DMS53 (cell line): ENCODE measurements around the gene CFP.
"Not testable (repeated sequence)": the region's sequence is repeated elsewhere in the genome, so short reads cannot be mapped to it uniquely, and the experiment has no call there.

ENCODE experiments used
- DNase-seq: peaks from one replicate; lab custom pipeline; 2025; lab: John Stamatoyannopoulos, UW

The CFP gene

DNA sequence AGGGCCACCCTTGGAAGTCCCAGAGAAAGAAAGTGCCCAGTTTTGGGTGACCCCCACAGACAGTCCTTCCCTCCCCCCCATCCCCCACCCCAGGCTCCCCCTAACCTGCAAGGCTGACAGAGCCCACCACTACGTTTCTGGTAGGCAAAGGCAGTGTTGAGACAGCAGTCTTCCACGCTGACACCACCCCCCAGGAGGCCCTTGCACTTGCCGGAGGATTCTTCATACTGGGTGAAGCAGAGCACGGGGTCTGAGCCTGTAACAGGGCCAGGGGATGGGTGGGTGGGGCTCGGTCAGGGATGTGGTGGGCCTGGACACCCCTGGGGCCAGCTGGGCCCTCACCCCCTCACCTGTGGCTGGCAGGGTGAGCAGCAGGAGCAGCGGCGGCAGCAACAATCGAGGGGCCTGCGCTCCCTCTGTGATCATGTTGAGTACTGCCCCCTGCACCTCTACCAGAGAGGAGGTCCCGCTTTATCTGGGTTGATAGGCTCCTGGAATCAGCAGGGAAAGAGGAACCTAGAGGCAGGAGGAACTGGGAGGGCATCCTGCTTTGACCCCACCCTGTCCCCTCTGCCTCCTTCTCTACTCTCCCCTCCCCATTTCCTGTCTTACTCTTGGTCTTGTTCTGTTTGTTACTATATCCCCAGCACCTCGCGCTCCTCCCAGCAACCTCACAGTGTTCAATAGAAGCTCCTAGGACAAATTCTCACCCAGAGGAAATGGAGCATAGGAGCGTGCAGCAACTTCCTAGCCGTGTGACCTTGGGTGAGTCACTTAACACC lies at the start of gene CFP:
Gene CFP, minus strand, starts transcription at position 512 of the 782 bp plus-strand sequence. Its CDS starts 86 bp downstream, at position 426.
- DNase-seq, result no peak

DNA sequence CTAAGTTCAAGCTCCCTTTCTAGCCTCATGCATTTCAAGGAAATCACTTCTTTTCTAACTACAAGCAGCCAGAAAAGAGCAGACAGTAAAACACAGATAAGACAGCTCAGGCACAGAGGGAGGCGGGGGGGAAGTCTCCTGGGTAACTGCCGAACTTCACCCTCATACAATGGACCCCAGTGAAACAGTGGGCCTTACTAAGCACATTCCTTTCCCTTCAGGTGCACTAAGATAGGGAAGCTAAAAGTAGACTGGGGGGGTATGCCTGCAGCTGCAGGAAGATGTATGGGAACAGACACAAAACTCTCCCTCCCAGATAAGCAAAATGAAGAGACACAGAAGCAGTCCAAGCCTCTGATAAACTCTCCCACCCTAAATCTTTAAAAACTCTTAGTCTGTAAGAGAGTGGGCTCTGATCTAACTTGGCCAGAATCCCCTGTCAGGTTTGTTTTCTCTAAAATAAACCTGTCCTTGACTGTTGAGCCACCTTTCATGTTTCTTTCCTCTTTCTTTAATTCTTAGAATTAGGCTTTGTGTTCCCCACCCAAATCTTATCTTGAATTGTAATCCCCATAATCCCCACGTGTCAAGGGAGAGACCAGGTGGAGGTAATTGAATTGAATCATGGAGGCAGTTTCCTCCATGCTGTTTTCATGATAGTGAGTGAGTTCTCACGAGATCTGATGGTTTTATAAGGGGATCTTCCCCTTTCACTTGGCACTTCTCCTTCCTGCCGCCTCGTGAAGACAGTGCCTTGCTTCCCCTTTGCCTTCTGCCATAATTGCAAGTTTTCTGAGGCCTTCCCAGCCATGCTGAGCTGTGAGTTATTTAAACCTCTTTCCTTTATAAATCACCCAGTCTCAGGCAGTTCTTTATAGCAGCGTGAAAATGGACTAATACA lies 46.5 kb upstream of the CFP start:
- DNase-seq, result not testable (repeated sequence)

DNA sequence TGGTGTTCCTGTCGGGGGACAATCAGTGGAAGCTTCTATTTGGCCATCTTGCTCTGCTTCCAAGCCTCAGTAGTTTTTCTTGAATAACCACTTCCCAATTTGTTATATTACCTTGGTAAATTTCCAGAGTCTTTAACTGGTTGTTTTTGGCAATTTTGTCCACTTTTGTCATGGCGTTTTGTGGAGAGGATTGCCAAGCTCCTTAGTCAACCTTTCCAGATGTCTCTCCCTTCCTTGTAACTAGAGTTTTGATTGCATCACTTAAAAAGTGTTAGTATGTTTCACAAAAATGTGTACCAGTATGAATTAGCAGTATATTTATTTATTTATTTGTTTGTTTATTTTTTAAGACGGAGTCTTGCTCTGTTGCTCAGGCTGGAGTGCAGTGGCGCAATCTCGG lies 45.0 kb upstream of the CFP start:
- no peak for DNase-seq

DNA sequence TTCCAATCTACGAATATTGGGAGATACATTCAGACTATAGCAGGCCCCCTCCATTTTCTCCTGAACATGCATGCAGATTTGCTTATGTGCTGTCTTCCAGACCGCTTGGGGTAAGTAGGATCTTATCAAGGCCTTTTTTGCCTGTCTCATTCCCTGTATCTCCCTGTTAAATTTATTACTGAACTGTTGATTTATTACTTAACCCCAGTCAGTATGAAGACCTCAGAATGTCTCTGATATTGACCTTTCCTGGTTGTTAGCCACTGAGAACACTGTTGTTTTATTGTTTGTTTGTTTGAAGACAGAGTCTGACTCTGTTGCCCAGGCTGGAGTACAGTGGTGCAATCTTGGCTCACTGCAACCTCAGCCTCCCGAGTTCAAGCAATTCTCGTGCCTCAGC lies 36.1 kb upstream of the CFP start:
- DNase-seq, result not testable (repeated sequence)

DNA sequence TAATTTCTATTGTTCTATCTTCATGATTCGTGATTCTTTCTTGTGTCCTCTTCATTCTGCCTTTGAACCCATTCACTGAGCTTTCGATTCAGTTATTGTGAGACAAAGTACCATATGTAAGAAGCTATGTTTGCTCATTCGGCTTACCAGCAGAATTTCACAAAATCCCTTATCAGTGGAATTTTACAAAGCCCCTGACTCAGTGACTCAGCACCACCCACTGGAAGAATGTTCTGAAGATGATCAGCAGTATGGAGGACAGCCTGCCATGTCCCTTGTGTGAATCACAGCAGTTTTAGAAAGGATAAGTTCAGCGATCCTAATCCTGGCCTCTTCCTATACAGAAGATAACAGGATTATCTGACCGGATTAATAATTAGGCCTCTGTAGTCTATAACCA lies 35.0 kb upstream of the CFP start:
- DNase-seq, result no peak

DNA sequence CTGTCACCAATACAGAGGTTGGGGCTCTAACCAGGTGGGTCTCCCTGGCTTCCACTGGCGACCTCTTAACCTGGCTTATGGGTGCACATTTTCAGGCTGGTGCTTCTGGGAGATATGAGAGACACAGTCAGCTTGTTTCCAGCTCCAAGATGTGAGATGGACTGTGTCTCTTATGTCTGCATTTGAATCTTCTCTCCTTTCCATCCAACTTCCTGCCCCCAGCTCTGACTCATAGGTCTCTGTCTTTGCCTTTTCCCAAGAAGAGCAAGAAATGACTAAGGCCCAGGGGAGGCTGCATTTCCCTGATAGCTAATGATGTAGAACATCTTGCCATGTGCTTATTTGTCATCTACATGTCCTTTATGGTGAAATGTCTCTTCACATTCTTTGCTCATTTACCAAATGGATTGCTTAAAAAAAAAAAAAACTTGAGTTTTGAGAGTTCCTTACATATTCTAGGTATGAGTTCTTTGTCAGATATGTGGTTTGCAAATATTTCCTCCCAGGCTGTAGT lies 32.5 kb upstream of the CFP start:
- DNase-seq, result peak; percentile 15

DNA sequence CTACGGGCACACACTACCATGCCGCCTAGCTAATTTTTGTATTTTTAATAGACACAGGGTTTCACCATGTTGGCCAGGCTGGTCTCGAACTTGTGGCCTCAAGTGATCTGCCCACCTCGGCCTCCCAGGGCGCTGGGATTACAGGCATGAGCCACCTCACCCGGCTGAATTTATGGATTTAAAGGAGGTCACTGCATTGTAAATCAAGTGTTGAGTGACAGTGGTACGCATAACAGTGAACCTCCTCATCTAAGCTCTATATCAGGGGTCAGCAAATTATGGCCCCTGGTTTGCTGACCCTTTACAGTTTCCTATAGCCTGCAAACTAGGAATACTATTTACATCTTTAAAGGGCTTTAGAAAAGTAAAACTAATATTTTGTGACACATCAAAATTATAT lies 31.8 kb upstream of the CFP start:
- DNase-seq, result no peak

DNA sequence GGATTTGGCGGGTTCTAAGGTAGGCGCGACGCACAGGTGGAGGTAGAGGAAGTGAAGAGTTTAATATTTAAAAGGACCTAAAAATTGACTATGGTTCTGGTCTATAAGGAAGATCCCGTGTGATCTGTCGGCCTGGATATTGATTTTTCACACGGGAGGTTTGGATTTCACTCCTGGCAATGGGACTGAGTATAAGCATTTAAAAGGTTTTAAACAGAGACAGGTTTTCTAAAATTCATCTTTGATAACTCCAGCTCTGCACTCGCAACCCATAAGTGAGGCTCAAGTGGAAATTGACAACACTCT lies 29.6 kb upstream of the CFP start:
- no peak for DNase-seq

DNA sequence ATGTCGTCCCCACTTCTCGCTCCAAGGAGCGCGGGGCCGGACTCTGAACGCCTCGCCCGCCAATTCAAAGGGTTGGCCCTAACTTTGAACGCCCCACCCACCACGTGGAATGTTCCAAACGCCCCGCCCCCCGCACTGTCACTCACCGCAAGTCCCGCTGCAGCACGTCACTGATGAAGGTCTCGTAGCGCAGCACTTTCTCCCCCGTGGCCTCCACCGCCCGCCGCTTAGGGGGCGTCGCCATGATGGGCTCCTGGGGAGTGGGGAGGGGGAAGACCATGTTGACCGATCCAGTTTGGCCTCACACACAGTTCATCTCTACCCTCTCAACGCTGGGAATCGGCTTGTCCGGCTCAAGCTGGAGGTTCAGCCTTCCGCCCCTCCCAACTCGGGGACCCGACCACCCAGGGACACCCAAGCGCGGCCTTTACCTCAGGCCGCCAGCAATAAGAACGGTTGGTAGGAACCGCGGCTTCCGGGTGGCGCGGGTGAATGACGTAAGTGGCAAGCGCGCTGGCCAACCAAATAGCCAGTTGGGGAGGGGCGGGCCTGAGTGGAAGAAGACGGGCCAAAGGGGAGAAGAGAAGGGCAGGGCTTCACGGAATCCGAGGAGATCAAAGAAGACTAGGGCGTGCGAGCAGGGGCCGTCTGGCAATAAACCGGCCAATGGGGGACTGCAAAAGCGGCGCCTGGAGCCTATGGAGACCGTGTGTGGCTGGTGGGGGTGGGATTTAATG lies 29.1 kb upstream of the CFP start, which contains the start of gene UXT:
Gene UXT, minus strand, starts transcription at position 497 of the 737 bp plus-strand sequence. Its CDS starts 253 bp downstream, at position 244.
- DNase-seq, result peak; percentile 98

DNA sequence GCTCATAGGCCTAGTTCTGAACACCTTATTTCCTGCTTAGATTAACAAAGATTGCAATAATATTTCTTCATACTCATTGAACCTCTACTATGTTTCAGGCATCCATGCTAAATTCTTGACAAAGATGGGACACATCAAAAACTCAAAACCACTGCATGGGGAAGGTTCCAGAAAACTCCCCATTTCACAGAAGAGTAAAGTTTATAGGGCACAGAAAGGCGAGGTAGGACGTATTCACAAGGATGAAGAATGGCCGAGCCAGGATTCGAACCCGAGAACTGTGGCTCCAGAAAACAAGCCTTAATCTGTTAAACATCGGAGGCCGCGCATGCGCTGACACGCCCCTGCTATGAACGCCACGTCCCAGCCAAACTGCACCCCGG lies 28.6 kb upstream of the CFP start:
- DNase-seq, result no peak

DNA sequence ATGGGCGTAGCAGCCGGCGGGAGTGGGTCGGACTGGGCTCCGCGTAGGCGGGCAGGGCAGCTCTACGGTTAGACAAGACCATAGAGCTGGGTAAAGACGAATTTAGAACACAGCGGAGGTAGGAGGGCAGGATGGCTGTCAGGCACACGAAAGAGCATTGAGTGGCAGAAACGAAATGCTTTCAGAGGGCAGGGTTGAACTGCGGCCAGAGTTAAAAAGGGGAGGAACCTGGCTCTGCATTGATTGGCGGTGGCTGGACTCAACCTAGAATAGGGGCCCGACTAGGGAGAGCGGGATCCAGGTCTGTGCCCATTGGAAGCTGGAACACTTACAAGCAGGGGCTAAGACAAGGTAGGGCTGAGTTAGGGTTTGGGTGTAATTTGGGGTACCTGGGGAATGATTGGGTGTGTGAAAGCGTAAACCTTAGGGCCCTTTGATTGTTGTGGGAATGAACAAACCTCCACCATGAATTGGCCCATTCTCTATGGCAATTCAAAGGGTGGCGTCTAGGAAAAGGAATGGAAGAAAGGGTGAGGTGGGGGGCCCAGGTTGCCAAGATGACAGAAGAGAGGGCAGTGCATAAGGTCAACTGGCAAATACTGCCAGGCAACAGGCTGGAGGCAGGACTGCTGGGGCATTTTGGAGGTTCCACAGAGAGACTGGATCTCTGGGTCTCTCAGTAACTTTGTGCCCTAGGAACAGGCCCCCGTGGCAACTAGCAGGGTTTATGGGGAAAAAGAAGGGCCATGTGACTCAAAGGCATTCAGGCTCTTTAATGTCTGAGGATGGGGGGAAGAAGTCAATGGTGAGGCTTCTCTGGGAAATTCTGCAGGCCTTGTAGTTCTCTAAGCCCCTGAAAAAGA lies 21.5 kb upstream of the CFP start:
- DNase-seq, result no peak

DNA sequence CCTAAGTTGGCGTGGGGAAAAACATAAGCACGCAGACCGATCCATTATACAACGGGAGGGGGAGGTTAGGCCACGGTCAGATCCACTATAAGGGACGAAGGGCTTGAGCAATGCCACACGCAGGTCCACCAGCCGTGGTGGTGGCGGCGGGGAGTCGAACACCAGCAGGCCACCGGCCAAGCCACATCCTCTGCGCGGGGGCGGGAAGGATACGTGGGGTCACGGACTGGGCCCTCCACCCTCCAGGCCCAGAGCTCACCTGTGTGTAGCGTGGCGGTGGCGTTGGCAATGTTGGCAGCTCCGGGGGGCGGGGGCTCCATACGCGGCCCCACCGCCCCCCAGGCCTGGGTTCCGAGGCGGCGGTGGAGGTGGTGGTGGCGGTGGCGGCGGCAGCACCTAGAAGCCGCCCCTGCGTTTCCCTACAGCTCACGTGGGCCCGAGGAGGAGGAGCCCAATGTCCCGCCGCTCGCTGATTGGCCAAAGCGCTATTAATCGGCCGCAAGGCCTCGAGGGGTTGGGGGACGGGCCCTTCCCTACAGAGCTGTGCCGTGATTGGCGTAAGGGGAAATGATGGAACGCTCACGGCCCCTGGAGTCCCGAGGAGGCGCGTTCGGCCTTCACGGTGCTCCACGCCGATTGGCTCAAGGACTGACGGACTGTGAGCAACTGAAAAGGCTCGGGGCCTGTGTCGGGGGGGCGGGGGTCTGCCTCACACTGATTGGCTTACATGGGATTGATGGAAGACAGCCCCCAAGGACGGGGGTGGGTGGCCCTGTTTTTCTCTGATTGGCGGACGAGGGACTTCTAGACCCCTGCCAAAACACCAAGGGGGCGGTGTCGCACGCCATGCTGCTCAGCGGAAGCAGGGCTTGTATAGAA lies 20.7 kb upstream of the CFP start, which contains the start of gene ELK1:
Gene ELK1, minus strand, starts transcription at position 400 of the 879 bp plus-strand sequence. CDS start 9,122 bp downstream, outside the sequence.
- peak; percentile 99 for DNase-seq

DNA sequence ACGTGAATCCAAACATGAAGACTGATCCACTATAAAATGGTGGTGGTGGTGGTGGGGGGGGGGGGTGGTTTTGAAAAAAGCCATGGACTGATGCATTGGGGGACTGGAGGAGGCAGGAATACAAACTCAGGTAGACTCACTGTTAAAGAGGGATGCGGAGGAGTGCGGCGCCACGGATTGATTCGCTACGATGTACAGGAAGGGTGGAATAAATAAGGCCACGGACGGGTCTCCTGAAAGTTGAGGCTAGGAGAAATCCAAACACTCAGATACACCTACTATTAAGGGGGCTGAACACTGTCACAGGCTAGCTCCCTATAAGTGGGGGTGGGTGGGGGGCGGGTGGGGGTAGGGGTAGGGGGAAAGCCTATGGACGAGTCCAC lies 20.0 kb upstream of the CFP start:
- peak; percentile 37 for DNase-seq

DNA sequence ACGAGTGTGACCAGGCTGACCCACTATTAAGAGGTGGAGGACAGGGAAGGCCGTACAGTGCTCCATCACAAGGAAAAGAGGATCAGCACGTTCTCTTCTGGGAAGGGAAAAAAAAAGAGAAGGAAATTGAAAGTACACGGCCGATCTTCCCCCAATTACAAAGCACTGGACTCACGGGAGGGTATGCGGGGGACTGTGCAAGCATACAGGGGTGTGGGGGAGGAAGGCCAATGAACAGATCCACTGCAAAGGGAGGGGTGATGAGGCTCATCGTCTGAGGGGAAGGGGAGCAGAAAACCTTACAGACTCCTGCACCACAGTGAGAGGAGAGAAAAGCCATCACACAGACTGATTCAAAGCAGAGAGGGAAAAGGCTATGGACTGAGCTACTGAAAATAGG lies 19.5 kb upstream of the CFP start:
- DNase-seq, result peak; percentile 9

DNA sequence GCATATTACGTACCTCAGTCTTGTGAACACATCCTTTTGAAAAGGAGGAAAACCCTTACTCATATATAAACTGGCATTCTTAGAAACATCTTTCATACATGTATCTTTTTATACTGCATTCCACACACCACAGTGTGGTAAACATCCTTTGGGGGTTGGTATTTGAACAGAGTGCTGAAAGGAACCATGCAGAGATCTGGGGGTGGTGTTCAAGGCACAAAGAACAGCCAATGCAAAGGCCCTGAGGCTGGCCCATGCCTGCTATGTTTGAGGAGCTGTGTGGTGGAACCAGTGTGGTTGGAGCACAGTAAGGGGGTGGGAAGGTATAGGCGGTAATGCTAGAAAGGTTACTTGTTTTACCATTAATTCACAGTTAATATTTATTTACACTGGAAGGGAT lies 18.6 kb upstream of the CFP start:
- DNase-seq, result no peak

DNA sequence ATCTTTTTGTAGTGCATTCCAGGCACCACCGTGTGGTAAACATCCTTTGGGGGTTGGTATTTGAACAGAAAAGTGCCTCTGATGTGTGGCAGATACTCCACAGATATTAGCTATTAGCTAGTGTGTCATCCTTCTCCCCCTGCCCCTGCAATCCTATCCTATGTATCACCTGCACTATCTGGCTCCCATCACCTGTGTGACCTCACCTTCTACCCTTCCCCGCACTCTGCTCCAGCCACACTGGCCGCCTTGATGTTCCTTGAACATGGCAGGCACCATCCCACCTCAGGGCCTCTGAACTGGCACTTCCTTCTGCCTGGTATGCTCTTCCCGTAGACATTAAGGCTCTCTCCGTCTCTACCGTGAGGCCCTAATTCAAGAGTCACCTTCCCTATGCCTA lies 16.9 kb upstream of the CFP start:
- DNase-seq, result no peak

DNA sequence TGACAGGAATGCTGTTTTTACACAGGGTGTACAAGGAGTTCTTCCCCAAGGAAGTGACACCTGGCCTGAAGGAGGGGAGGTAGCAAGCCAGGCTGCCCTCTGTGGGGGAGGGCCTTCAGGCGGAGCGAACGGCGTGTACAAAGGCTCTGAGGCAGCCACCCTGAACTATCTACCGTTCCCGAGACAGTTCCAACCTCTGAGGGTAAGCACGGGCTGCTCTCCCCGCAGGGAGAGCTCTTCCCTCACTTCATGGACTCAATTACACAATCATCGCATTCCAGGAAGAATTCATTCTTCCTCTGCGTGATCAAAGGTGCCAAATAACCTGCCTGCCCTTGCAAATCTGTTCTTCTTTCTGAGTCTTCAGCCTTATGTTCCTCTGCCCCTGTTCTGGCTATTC lies 15.8 kb upstream of the CFP start:
- no peak for DNase-seq

DNA sequence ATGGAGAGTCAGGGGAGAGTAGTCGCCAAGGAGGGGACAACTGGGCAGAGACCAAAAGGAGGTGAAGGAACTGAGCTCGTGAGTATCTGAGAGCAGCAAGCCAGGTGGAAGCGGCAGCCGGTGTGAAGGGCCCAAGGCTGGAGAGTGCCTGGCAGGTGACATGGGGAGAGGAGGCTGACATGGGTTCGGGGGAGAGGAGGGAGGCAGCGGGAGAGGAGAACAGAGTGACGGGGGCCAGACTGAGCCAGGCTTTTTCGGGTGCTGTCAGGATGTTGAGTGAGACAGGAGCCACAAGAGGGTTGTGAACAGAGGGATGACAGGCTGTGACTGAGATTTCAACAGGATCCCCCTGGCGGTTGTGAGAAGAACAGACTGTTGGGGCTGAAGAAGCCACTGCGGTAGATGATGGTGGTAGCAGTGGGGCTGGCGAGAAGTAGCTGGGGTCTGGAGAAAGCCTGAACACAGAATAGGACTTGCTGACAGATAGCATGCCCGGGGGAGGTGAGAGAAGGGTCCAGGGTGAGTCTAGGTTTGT lies 14.9 kb upstream of the CFP start:
- peak; percentile 42 for DNase-seq

DNA sequence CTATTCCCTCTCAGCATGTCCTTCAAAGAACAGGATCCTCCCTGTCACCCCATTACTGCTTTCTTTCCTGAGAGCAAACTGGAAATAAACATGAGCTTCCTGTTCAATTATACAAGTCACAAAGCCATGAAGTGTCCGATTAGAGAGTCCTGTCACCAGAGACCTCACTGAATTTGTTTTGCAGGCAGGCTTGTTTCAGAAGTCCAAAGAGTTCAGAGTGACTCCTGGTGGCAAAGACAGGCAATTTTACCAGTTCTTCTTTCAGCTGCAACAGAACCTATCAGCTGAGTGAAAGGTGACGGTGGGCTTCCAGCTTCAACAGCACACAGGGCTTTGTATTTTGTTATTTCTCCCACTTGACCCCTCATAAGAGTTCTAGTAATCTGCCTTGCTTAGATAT lies 14.2 kb upstream of the CFP start:
- DNase-seq, result peak; percentile 28

DNA sequence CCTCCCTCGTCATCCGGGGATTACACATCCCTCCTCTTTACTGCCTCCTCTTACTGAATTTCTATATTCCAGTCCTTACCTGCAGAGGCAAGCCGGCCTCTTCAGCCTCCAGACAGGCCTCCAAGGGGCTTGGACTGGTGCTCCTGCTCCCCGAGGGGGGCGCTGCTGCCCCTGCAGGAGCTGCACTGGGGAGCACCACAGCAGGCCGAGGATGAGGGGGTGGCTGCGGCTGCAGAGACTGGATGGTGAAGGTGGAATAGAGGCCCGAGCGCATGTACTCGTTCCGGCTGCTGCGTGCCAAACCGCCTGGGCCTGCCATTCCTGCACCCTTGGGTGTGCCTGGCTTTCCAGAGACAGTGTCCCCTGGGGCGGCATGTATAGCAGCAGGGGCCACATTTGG lies 9.1 kb upstream of the CFP start:
- DNase-seq, result no peak
